NCI-H510A treated with DMSO at 0.1 percent for 48 hours (cell line): Measurements from ENCODE around the gene SMG9.

Source experiments
- DNase-seq: peaks from one replicate; lab custom pipeline; 2025; lab: John Stamatoyannopoulos, UW

The SMG9 gene

GRCh38 chr19:43752287-43752875, 2.4 kb downstream of the SMG9 start:
- no peak for DNase-seq

DNA sequence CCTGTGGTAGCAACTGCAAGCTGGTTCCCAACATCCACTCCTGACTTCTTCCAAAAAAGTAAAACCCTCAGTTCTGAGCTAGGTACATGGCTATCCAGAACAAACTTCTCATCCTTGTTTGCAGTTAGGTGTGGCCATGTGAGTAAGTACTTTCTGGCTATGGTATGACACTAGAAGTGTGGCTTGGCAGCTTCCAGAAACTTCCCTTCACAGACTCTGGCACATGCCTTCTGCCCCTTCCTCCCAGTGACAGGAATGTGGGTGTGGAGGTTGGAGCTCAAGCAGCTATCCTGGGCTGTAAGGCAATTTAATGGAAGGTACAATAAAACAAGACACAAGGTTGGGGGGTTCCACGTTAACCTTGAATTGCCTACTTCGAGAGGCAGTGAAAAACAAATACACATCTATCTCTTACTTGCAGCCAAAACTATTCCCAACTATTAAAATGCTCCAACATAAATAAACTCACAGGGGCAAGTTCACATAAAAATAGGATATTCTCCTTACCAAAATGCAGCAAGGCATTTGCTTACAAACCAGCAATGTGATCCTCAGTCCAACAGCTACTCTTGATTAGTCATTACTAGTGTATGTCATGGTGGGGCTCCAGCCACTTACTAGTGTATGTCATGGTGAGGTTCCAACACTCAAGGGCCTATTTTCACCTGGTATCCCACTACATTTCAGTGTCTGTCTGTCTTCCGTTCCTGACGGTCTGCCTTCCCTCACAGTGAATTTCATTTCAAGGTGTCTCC, 3.1 kb downstream of the SMG9 start:
- no peak for DNase-seq

DNA sequence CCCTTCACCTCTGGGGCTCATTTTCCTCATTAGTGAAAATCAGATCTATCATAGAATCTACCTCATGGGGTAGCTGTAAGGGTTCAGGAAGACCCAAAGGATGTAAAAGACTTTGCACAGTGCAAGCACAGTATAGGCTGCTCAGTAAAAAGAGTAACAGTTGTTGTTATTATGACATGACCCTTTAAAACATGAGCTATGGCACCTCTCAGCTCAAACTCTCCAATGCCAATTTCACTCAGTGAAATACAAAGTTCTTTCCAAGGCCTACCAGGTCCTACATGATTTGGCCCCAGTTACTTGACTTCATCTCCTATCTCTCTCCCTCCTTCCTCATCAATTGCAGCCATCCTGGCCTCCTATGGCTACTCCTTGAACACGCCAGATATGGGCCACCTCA, 4.9 kb downstream of the SMG9 start:
- DNase-seq = no peak

DNA sequence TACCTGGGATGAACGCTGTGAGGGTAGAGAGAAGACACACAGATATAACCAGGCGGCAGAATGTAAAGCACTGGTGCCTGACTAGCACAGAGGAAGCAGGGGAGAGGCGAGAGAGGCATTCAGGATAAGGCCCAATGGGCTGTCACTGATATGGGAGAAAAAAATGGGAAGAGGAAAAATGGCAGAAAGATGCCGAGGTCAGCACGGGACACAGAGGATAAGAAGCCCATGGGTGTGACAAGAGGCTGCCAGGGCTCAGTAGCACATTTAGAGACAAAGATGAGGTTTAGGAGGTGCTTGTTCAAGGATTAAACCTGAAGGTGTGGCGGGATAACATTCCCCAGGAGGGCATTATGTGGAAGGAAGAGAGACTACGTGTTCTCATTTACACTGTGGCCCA, 5.6 kb downstream of the SMG9 start:
- DNase-seq = no peak

DNA sequence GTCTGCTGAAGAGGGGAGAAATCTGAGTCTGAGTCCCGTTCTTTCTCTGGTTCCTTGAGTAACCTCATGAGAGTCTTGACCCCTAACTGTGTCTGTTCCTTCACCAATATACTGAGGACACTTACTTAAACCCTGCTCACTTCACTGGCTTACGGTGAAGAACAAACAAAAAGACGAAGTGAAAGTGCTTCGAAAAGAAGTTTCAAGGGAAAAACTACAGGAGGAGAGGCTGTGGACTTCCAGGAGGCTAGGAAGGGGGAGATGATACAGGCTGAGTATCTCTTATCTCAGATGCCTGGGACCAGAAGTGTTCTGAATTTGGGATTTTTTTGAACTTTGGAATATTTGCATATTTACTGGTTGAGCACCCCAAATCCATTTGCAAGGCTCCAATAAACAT, 6.1 kb downstream of the SMG9 start:
- DNase-seq = no peak

- no peak for DNase-seq
Observed at GRCh38 chr19:43748205-43748594, 6.6 kb downstream of the SMG9 start.

GRCh38 chr19:43747557-43748204, 7.1 kb downstream of the SMG9 start:
- no peak for DNase-seq

DNA sequence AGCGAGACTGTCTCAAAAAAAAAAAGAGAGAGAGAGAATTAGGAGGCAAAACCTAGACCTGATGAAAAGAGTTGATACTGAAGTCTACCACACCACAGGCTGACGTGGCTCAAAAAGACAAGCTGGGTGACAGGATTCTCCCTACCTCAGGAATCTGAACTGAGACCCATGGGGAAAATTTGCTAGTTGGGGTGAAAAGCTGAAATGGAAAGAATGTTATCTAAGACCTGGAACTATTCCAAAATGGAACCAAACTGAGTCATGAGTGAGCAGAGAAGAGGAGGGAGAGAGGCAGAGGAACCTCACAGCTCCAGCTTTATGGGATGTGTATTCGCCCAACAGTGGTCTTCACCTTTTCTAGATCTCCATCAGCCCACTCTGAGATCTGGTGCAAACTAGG, 11.7 kb downstream of the SMG9 start:
- DNase-seq = no peak

GRCh38 chr19:43741075-43741825, 13.5 kb downstream of the SMG9 start:
- DNase-seq = no peak

GRCh38 chr19:43739439-43740235, 15.1 kb downstream of the SMG9 start:
- no peak for DNase-seq

DNA sequence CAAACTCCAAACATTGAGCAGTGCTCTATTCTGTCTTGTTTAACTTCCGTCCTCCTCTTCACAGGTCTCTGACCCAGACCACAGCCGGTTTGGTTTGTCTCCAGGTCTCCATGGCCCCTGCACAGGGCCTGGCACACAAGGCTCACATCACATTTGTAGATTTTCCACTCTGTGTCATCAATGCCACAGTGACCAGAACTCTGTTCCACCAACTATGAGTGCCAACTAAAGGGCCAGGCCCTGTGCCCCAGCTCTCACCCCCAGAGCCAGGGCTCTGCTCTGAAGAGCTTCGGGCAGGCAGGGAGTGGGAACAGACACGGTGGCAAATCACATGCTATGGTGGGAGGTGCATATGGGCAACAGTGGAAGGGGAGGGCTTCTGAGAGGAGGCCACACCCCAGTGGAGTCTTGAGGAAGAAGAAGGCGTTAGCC, 16.0 kb downstream of the SMG9 start:
- DNase-seq = no peak

GRCh38 chr19:43735957-43736356, 18.8 kb downstream of the SMG9 start:
- DNase-seq = no peak

DNA sequence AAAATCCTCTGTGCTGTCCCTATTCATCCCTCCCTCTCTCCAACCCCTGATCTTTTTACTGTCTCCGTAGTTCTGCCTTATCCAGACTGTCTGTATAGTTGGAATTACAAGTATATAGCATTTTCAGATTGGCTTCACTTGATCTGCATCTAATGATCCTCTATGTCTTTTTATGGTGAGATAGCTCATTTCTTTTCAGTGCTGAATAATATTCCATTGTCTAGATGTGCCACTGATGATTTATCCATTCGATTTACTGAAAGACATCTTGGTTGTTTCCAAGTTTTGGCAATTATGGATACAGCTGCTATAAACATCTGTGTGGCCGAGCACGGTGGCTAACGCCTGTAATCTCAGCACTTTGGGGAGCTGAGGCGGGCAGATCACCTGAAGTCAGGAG, 19.7 kb downstream of the SMG9 start:
- DNase-seq = no peak

DNA sequence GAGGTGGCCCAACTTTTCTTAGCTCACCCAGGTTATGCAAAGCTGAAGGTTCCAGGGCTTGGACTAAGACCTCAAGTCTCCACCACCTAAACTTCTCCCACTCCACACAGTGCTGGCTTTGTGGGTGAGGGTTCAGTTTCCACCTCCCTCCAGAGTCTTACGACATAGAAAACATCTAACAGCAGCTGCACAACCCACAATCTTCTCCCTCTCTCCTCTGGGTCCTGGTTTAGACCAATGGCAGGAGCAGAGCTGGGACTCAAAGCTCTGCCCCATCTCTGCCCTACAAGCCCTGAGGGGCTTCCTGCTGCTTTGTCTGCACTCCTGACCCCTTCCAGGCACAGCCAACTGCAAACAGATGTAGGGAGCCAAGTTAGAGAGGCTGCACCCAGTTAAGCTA, 22.9 kb downstream of the SMG9 start:
- DNase-seq = no peak

GRCh38 chr19:43731346-43731745, 23.4 kb downstream of the SMG9 start:
- no peak for DNase-seq

GRCh38 chr19:43729919-43730318, 24.8 kb downstream of the SMG9 start:
- no peak for DNase-seq

GRCh38 chr19:43727593-43727853, 27.2 kb downstream of the SMG9 start:
- no peak for DNase-seq

DNA sequence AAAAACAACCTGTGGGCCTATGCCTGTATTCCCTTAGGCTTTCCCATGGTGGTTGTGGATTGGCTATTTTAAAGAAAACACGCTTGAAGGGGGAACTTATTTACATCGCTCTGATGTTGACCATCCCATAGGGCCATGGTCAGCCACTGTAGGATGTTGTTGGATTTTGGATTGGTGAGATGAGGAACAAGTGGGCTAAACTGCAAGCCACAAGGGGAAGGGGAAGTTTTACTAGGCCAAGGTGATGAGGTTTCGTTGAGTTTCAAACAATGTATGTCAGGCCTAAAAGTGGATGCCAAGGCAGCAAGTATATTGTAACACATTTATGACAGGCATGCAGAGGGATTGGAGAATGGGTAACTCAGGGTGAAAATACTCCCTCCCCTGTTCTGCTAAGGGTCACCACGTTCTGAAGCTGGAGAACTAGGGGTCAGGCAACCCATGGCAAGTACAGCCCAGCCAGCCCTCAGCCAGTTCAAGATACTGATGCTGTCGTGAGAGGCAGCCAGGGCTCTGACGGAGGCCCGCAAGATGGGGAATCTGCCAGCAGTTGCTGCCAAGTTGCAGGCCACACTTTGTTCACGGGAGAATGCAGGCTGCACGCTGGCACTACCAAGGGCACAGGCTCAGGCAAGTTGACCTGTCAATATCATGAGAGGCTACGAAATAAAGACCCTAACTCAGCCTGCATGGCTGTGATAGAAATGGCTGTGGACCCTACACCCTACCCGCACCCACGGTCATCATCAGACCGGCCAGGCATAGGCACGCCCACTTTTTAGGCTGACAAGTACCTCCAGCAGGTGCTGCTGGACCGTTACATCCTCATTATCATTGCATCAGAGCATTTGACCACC, 27.8 kb downstream of the SMG9 start:
- no peak for DNase-seq

DNA sequence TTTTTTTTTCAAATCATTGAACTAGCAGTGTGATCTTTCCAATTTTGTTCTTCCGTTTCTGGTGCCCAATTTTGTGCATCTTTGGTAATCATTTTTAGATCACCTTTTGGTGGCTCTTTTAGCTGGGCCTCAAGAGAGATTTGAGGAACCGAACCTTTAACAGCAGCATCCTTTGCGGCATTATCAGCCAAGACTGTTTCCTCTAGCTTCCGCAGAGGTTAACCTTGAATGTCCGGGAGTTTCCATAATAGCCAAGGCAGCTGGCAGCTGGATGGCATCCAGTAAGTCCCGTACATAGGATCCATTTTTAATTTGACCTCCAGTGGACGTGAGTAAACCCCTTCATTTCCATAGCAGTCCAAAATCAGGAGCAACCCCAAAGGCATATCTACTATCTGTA, 29.3 kb downstream of the SMG9 start:
- DNase-seq = no peak

DNA sequence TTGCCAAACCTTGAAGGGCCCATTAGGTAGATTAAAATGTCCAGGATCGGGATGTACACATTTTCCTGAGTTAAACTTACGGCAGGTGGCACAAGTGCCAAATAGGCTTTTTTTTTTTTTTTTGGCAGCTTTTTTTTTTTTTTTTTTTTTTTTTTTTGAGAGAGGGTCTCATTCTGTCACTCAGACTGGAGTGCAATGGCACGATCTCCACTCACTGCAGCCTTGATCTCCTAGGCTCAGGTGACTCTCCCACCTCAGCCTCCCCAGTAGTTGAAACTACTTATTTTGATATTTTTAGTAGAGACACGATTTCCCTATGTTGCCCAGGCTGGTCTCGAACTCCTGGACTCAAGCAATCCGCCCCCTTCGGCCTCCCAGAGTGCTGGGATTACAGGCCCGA, 29.9 kb downstream of the SMG9 start:
- DNase-seq = no peak

GRCh38 chr19:43723588-43723987, 31.2 kb downstream of the SMG9 start:
- DNase-seq = no peak
